H1 (cell line): ENCODE data around the gene LBX2. TPM values are rescaled to one million over a fixed set of nuclear protein-coding genes. Genes with fewer than 3 reads are reported as not detected.

Experiments
- CTCF ChIA-PET: fragments of 300-600 bp; sonication (Branson Sonifier 250); formaldehyde crosslinking; loops from one replicate; lab custom pipeline; 2021; ENCODE audit not compliant: partially characterized antibody; lab: Charles Lee
- POLR2A ChIA-PET: fragments of 300-600 bp; sonication (Branson Sonifier 250); formaldehyde crosslinking; loops from one replicate; lab custom pipeline; 2021; ENCODE audit warnings: inconsistent platforms; ENCODE audit not compliant: partially characterized antibody; lab: Charles Lee
- DNase-seq, 2 experiments: peaks; one replicate each; pipeline versions ENCODE4 v3.0.0 to v3.0.0-alpha.2; 2010 to 2022; ENCODE audit warnings: low spot score in 2 of 2, low read depth in 1 of 2, mixed read lengths in 1 of 2
- FAIRE-seq: peaks from 2 replicates; lab custom pipeline; 2011; peaks lifted over from hg19 to GRCh38; lab: Jason Lieb, UNC
- H2AFZ ChIP-seq: 2 replicates; pipeline ENCODE4 v1.8.1; 2012; ENCODE audit warnings: low read length, inconsistent platforms
- H2AK5ac ChIP-seq: 2 replicates; pipeline ENCODE4 v1.6.1; 2013; ENCODE audit warnings: low read depth, low read length
- H2BK120ac ChIP-seq: replicated peaks from 2 replicates; pipeline ENCODE3; 2013; ENCODE audit warnings: low read depth, low read length, inconsistent platforms
- H2BK12ac ChIP-seq: 2 replicates; pipeline ENCODE4 v1.6.1; 2013; ENCODE audit warnings: low read depth, low read length
- H2BK15ac ChIP-seq: 2 replicates; pipeline ENCODE4 v1.6.1; 2013; ENCODE audit warnings: low read length
- H2BK20ac ChIP-seq: 2 replicates; pipeline ENCODE4 v1.6.1; 2013; ENCODE audit warnings: low read length
- H2BK5ac ChIP-seq: 2 replicates; pipeline ENCODE4 v1.6.1; 2013; ENCODE audit warnings: low read depth, low read length
- H3K14ac ChIP-seq: 2 replicates; pipeline ENCODE4 v1.6.1; 2013; ENCODE audit warnings: inconsistent platforms; ENCODE audit not compliant: insufficient read length
- H3K18ac ChIP-seq: 2 replicates; pipeline ENCODE4 v1.6.1; 2013; ENCODE audit warnings: low read length; ENCODE audit errors: extremely low read depth
- H3K23ac ChIP-seq: 2 replicates; pipeline ENCODE4 v1.6.1; 2013; ENCODE audit warnings: inconsistent platforms; ENCODE audit not compliant: insufficient read length
- H3K23me2 ChIP-seq: 2 replicates; pipeline ENCODE4 v1.6.1; 2013; ENCODE audit warnings: low read depth, low read length
- H3K27ac ChIP-seq: 2 replicates; pipeline ENCODE4 v1.6.1; 2011; ENCODE audit warnings: low read depth, low read length, inconsistent platforms
- H3K27me3 ChIP-seq, 4 experiments: replicated peaks in 1 of 4; 1 replicate in 1 of 4; 2 replicates in 3 of 4; pipeline versions ENCODE4 v1.6.1 to v1.8.1; 2011 to 2013; ENCODE audit warnings: low read length in 3 of 4, mild to moderate bottlenecking in 3 of 4, inconsistent platforms in 2 of 4, mixed read lengths in 2 of 4, moderate library complexity in 1 of 4; ENCODE audit not compliant: control insufficient read depth in 3 of 4, insufficient read depth in 3 of 4; ENCODE audit errors: extremely low read depth in 1 of 4
- H3K36me3 ChIP-seq, 4 experiments: 2 replicates each; pipeline versions ENCODE4 v1.6.1 to v1.8.1; 2011 to 2013; ENCODE audit warnings: mild to moderate bottlenecking in 4 of 4, low read length in 3 of 4, moderate library complexity in 2 of 4, control low read depth in 1 of 4, inconsistent platforms in 1 of 4; ENCODE audit not compliant: insufficient read depth in 4 of 4, control insufficient read depth in 2 of 4
- H3K4ac ChIP-seq: replicated peaks from 2 replicates; pipeline ENCODE3; 2013; ENCODE audit warnings: low read length, low read depth, mixed read lengths, inconsistent platforms; ENCODE audit not compliant: insufficient read length
- H3K4me1 ChIP-seq, 4 experiments: replicated peaks in 1 of 4; 1 replicate in 1 of 4; 2 replicates in 3 of 4; pipeline versions ENCODE4 v1.6.1 to v1.8.1; 2011 to 2013; ENCODE audit warnings: low read length in 3 of 4, inconsistent platforms in 2 of 4, mixed read lengths in 1 of 4; ENCODE audit not compliant: insufficient read depth in 4 of 4, control insufficient read depth in 3 of 4
- H3K4me2 ChIP-seq, 2 experiments: 2 replicates each; pipeline versions ENCODE4 v1.6.1 to v1.8.1; 2011 to 2013; ENCODE audit warnings: low read depth in 2 of 2, low read length in 2 of 2, control low read depth in 1 of 2, inconsistent platforms in 1 of 2, mild to moderate bottlenecking in 1 of 2; ENCODE audit not compliant: insufficient read depth in 1 of 2
- H3K4me3 ChIP-seq, 4 experiments: fragments of 200-600, 300-600 bp in 1 of 4; sonication (generic), shearing (Covaris generic), sonication (Bioruptor Twin) in 1 of 4; 2 replicates each; pipeline versions ENCODE4 v1.5.1 to v1.8.1; 2011 to 2016; ENCODE audit warnings: low read length in 4 of 4, low read depth in 3 of 4, control low read depth in 2 of 4, inconsistent platforms in 2 of 4, mild to moderate bottlenecking in 2 of 4, mixed read lengths in 1 of 4, moderate library complexity in 1 of 4; ENCODE audit not compliant: insufficient read depth in 2 of 4; ENCODE audit errors: extremely low read depth in 1 of 4
- H3K56ac ChIP-seq: replicated peaks from 2 replicates; pipeline ENCODE3; 2013; ENCODE audit warnings: low read depth, mild to moderate bottlenecking, mixed read lengths, low read length, inconsistent platforms; ENCODE audit not compliant: insufficient read length
- H3K79me1 ChIP-seq: 2 replicates; pipeline ENCODE4 v1.6.1; 2013; ENCODE audit warnings: low read depth, low read length, control low read depth
- H3K79me2 ChIP-seq, 2 experiments: 2 replicates each; pipeline versions ENCODE4 v1.6.1 to v1.8.1; 2012 to 2013; ENCODE audit warnings: low read length in 2 of 2, mild to moderate bottlenecking in 2 of 2, inconsistent platforms in 1 of 2; ENCODE audit not compliant: insufficient read depth in 2 of 2, control insufficient read depth in 1 of 2
- H3K9ac ChIP-seq, 4 experiments: replicated peaks in 1 of 4; 1 replicate in 1 of 4; 2 replicates in 3 of 4; pipeline versions ENCODE4 v1.6.1 to v1.8.1; 2011 to 2013; ENCODE audit warnings: low read depth in 3 of 4, low read length in 3 of 4, control low read depth in 2 of 4, mild to moderate bottlenecking in 2 of 4, moderate library complexity in 2 of 4, inconsistent platforms in 1 of 4; ENCODE audit errors: extremely low read depth in 1 of 4
- H3K9me3 ChIP-seq, 2 experiments: 2 replicates each; pipeline versions ENCODE4 v1.6.1 to v1.8.1; 2012 to 2013; ENCODE audit warnings: mild to moderate bottlenecking in 2 of 2, moderate library complexity in 2 of 2, control low read depth in 1 of 2, inconsistent platforms in 1 of 2, low read depth in 1 of 2, low read length in 1 of 2, mixed read lengths in 1 of 2; ENCODE audit not compliant: insufficient read depth in 2 of 2
- H4K20me1 ChIP-seq, 2 experiments: replicated peaks in 1 of 2; 2 replicates each; pipeline versions ENCODE3 to v1.8.1; 2011 to 2013; ENCODE audit warnings: inconsistent platforms in 2 of 2, low read length in 2 of 2, mild to moderate bottlenecking in 1 of 2; ENCODE audit not compliant: insufficient read depth in 2 of 2, control insufficient read depth in 1 of 2
- H4K5ac ChIP-seq: 2 replicates; pipeline ENCODE4 v1.6.1; 2013; ENCODE audit warnings: low read length, low read depth, mixed read lengths, inconsistent platforms; ENCODE audit not compliant: insufficient read length
- H4K8ac ChIP-seq: 2 replicates; pipeline ENCODE4 v1.8.0; 2013; ENCODE audit warnings: mild to moderate bottlenecking, moderate library complexity, low read length, inconsistent platforms; ENCODE audit not compliant: insufficient read depth; ENCODE audit errors: extremely low read depth
- H4K91ac ChIP-seq: replicated peaks from 2 replicates; pipeline ENCODE3; 2013; ENCODE audit warnings: low read length, mixed read lengths, inconsistent platforms; ENCODE audit not compliant: insufficient read length
- CBX5 ChIP-seq: fragments of 300-800, 300-1000 bp; sonication (generic); IDR thresholded peaks from 2 replicates; pipeline ENCODE4 v1.7.1; 2016; ENCODE audit warnings: antibody characterized with exemption, low read length, low read depth
- CEBPB ChIP-seq: IDR thresholded peaks from 2 replicates; pipeline ENCODE4 v1.6.1; 2012; ENCODE audit warnings: low read depth, low read length
- RNF2 ChIP-seq: fragments of 200-900, 300-1000 bp; sonication (generic); IDR thresholded peaks from 2 replicates; pipeline ENCODE4 v1.7.1; 2016; ENCODE audit warnings: borderline replicate concordance, low read depth, mild to moderate bottlenecking, antibody characterized with exemption, low read length; ENCODE audit not compliant: poor library complexity, severe bottlenecking; ENCODE audit errors: missing control alignments
- TAF7 ChIP-seq: optimal IDR thresholded peaks from 2 replicates; pipeline ENCODE3; 2011; ENCODE audit warnings: low read depth, mild to moderate bottlenecking, inconsistent platforms, low read length, moderate library complexity, borderline replicate concordance
- TBP ChIP-seq: IDR thresholded peaks from 2 replicates; pipeline ENCODE4 v1.6.1; 2011; ENCODE audit warnings: low read depth, low read length, improper control_type of control experiment
- TEAD4 ChIP-seq: IDR thresholded peaks from 2 replicates; pipeline ENCODE4 v1.6.1; 2012; ENCODE audit warnings: low read depth, low read length, inconsistent platforms, mixed read lengths
- WGBS, 2 experiments: shearing (Covaris generic) in 1 of 2; methylation state at CpG; one replicate each; pipeline versions ENCODE4 v1.1.6 to v1.1.7; 2013 to 2015; ENCODE audit warnings: low lambda C conversion rate in 2 of 2, mixed read lengths in 2 of 2, inconsistent platforms in 1 of 2, low coverage in 1 of 2, missing lambda C conversion rate in 1 of 2; ENCODE audit not compliant: insufficient replicate concordance in 2 of 2, insufficient coverage in 1 of 2, insufficient read length in 1 of 2; ENCODE audit errors: extremely low coverage in 1 of 2, missing lambda C conversion rate in 1 of 2; 5-methylcytosine and 5-hydroxymethylcytosine counted together
- polyA plus RNA-seq, 7 experiments: library from polyadenylated mRNA; depleted of rRNA in 3 of 7; stranded (reverse) in 5 of 7; unstranded in 2 of 7; fragments of >200 nt in 5 of 7; fragments of 200-250 nt in 2 of 7; gene quantifications; 1 replicate in 5 of 7; 2 replicates in 1 of 7; 4 replicates in 1 of 7; pipeline versions ENCODE4 v1.2.1 to v1.2.3, GENCODE V29; 2011 to 2013; ENCODE audit warnings: missing spikeins in 2 of 7, mixed read lengths in 2 of 7
- total RNA-seq: library from RNA; stranded (reverse); fragmentation: NEBNext Ultra II Directional; extraction: Animal tissue kit (Norgen Biotek cat#: 25700); gene quantifications from 2 replicates; pipeline ENCODE4 v1.2.1, GENCODE V29; 2021
- TF ChIP-seq, protein P1 (sequence below): IDR thresholded peaks from 2 replicates; pipeline ENCODE4 v1.6.1; 2011; ENCODE audit warnings: low read depth, mild to moderate bottlenecking, low read length; ENCODE audit not compliant: insufficient read depth

Gene LBX2
- total and polyA plus RNA-seq, 2 of the 8 experiments (the other 6 are each of a cell fraction or from before 2014, with no cell fraction given): 0.27 TPM; not detected in 1

DNA sequence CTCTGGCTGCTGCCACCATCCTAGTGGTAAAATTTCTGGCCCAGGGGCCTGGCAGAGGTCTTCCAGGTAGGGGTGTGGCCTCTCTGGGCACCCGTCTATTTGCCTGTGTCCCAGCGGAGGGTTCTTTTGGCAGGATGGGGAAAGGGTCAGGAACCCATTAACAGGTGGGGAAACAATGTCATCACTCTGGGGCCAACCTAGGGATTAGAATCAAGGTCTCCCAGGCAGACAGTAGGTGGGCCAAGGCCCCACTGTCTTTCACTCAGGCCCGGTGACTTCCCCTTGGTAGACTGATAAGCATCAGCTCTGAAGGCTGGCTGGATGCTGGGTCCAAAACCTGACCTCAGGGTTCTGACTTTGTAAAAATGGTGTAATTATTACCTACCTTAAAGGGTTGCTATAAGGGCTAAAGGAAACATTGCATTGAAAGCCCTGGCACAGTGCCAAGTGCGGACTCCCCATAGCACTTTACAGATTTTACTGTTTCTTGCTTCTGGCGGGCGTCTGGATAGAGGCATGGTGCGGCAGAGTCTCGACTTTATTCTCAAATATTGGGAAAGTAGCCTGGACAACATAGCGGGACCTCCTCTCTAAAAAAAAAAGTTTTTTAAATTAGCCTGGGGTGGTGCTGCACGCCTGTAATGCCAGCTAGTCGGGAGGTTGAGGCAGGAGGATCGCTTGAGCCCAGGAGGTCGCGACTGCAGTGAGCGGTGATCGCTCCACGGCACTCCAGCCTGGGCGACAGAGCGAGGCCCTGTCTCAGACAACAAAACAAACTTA lies 2.2 kb downstream of the LBX2 start:
- TF ChIP-seq TEAD4: no peak
- TF ChIP-seq RNF2: no peak
- TF ChIP-seq TBP: no peak
- TF ChIP-seq, protein P1, sequence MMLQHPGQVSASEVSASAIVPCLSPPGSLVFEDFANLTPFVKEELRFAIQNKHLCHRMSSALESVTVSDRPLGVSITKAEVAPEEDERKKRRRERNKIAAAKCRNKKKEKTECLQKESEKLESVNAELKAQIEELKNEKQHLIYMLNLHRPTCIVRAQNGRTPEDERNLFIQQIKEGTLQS: no peak
- no peak for TF ChIP-seq TAF7
- no peak for TF ChIP-seq CBX5
- TF ChIP-seq CEBPB: no peak
- Histone ChIP-seq H2BK20ac (no peak overlapping the region), H3K18ac (0 out of 2 replicates have a peak overlapping the region, but pooled peaks have one; percentile 48), H3K79me1 (no peaks in the 10 kb centered on the region), H3K36me3 (peaks cover under 1 to 9% (median 4%) of the 10 kb centered on the region in 4 experiments; a peak in 4 of 8 replicates), H3K23me2 (peaks cover 20% of the 10 kb centered on the region; the same call in 1 of the 2 replicates), H4K5ac (no peak overlapping the region), H3K56ac (no peak overlapping the region), H3K9ac (no peak overlapping the region), H2AK5ac (no peak overlapping the region), H4K91ac (no peak overlapping the region), H3K79me2 (no peaks in the 10 kb centered on the region), H2BK120ac (no peak overlapping the region), H3K9me3 (no peaks in the 10 kb centered on the region), H3K14ac (no peak overlapping the region), H3K4ac (no peak overlapping the region), H4K8ac (peak overlapping the region; percentile 75), H3K4me1 (peaks cover 5 to 39% (median 22%) of the 10 kb centered on the region in 4 experiments), H2AFZ (no peak overlapping the region), H3K27me3 (peaks cover 60 to 73% (median 72%) of the 10 kb centered on the region in 4 experiments), H2BK12ac (no peak overlapping the region; the same call in 1 of the 2 replicates), H3K23ac (no peak overlapping the region), H3K27ac (no peak overlapping the region), H2BK5ac (no peak overlapping the region; the same call in 1 of the 2 replicates), H3K4me2 (peak overlapping the region; percentile 78 to 97), H4K20me1 (peaks cover 0 to 16% of the 10 kb centered on the region in 2 experiments), H2BK15ac (no peak overlapping the region), H3K4me3 (peak overlapping the region; percentile 20 to 57 (median 46); a peak in 6 of 8 replicates)
- DNase-seq (no peak), FAIRE-seq (no peak)
- 55% methylated on average over 19 of the region's 19 CpGs; no CpG with 5 or more reads in 1 of the 2 experiments for WGBS, 2 experiments
- CTCF ChIA-PET: interaction anchor here (1.1 to 5.1 kb wide), 5 partner anchors 13 to 90 kb away, joined by 3 to 24 read pairs (median 8); partner anchors contain the start of genes CCDC142 and TTC31
- POLR2A ChIA-PET: interaction anchor here (0.6 to 9.4 kb wide), 17 partner anchors 7 to 496 kb away, joined by 3 to 73 read pairs (median 5); partner anchors contain the start of genes AUP1, CCDC142, DQX1 and HTRA2
